Measurements from ENCODE around the gene PRICKLE2. TPM values are rescaled to one million over a fixed set of nuclear protein-coding genes. Genes with fewer than 3 reads are reported as not detected.

PRICKLE2 gene
- total RNA-seq, 1 experiment from 2014 or later = 3.2 TPM

- Histone ChIP-seq H3K23ac (ENCODE audit: insufficient read length, low read depth, low read length) (no peak overlapping the region), H3K18ac (ENCODE audit: insufficient read length, low read depth, low read length) (no peak overlapping the region), H3K9ac (ENCODE audit: extremely low read depth, insufficient read length, low read length) (no peak overlapping the region), H2BK12ac (ENCODE audit: insufficient read length, low read depth, low read length) (no peak overlapping the region), H4K8ac (replicated peaks; ENCODE audit: insufficient read length, low read depth, low read length) (no peak overlapping the region), H3K79me1 (ENCODE audit: insufficient read depth, low read depth, low read length, poor library complexity, severe bottlenecking) (no peaks in the 10 kb centered on the region), H2BK20ac (ENCODE audit: low read depth, low read length, poor library complexity, severe bottlenecking) (no peak overlapping the region), H2BK5ac (ENCODE audit: insufficient read length, low read length) (no peak overlapping the region), H4K5ac (ENCODE audit: insufficient read length, low read depth, low read length) (no peak overlapping the region), H3K14ac (ENCODE audit: insufficient read depth, low read length) (no peak overlapping the region), H3K27me3 (ENCODE audit: insufficient read depth, low read length) (no peaks in the 10 kb centered on the region), H3K9me3 (ENCODE audit: control insufficient read depth, low read depth, low read length) (no peaks in the 10 kb centered on the region), H3K27ac (ENCODE audit: insufficient read length, low read depth, low read length) (no peak overlapping the region), H3K4me2 (ENCODE audit: insufficient read depth, insufficient read length, low read length) (no peak overlapping the region), H3T11ph (ENCODE audit: low read length) (no peak overlapping the region), H3K56ac (ENCODE audit: insufficient read length, low read depth, low read length) (no peak overlapping the region), H4K20me1 (ENCODE audit: control insufficient read depth, insufficient read depth, insufficient read length) (no peaks in the 10 kb centered on the region), H2BK15ac (ENCODE audit: low read depth, low read length) (no peak overlapping the region), H2BK120ac (ENCODE audit: low read depth, low read length, poor library complexity, severe bottlenecking) (no peak overlapping the region), H3K79me2 (ENCODE audit: insufficient read depth, low read length) (no peaks in the 10 kb centered on the region), H2AK5ac (ENCODE audit: insufficient read length, low read length) (no peak overlapping the region), H3K23me2 (ENCODE audit: insufficient read length, low read depth, low read length, poor library complexity, severe bottlenecking) (peaks cover 4% of the 10 kb centered on the region), H3K4ac (ENCODE audit: low read depth, low read length) (no peak overlapping the region), H3K4me1 (ENCODE audit: insufficient read depth, low read length) (0 out of 2 replicates have a peak, but pooled peaks cover 2% of the 10 kb centered on the region), H4K91ac (ENCODE audit: insufficient read length, low read depth, low read length) (no peak overlapping the region), H2AFZ (ENCODE audit: low read length) (no peak overlapping the region)
- Mint-ChIP-seq H3K27me3 (ENCODE audit: low read depth) (peaks cover 3% of the 10 kb centered on the region), H3K9me3 (peaks cover 0 to 2% of the 10 kb centered on the region in 2 experiments; a peak in 2 of 5 replicates), H3K36me3 (ENCODE audit: insufficient read depth in 1 of 3, low read depth in 3 of 3) (no peaks in the 10 kb centered on the region; a peak in 1 of 7 replicates), H3K4me3 (no peak overlapping the region), H3K4me1 (peaks cover 26 to 35% of the 10 kb centered on the region in 2 experiments), H3K27ac (no peak overlapping the region)
- no peak for DNase-seq
- TF ChIP-seq CTCF (conservative IDR thresholded peaks at IDR 0.05) = no peak
- WGBS (ENCODE audit: extremely low coverage, insufficient read length, low lambda C conversion rate) = no CpG with 5 or more reads among the region's 4 CpGs
Measured at GRCh38 chr3:64264501-64265109, 39.3 kb upstream of the PRICKLE2 start.
